ENCODE data around the gene ZNF668.
A peak's percentile ranks its signal among the peaks of the same experiment; 100 is the strongest.

Gene ZNF668

DNA sequence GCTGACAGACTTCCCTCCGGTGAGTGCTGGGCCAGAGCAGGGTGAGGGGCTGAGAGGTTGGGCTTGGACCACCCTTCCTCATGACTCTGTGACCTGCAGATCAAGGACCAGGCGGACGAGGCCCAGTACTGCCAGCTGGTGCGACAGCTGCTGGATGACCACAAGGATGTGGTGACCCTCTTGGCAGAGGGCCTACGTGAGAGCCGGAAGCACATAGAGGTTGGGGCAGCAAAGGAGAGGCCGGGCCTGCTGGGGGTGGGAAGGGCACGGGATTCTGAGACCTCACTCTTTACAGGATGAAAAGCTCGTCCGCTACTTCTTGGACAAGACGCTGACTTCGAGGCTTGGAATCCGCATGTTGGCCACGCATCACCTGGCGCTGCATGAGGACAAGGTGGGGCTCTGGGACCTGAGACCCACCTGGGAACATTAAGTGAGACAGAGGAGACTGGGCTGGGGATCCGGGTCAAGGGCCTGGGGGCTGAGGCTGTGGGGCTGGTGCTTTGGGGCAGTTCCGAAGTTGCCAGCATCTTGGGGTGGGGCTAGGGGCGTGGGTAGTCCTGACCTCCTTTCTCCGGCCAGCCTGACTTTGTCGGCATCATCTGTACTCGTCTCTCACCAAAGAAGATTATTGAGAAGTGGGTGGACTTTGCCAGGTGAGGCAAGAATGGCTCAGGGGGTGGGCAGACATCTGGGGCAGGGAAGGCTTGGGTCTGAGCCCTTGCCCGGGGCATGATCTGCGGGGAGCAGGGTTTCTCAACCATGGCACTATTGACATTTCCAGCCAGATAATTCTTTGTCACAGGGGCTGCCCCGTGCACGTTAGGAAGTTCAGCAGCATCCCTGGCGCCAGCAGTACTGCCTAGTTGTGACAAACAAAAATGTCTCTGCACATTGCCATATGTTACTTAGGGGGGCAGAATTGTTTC lies 36.3 kb upstream of the ZNF668 start:
- peaks cover 38% of the 10 kb centered on the region for H3K36me3 ChIP-seq (ENCODE audit: low read depth)
- no peak overlapping the region for H3K4me3 ChIP-seq (ENCODE audit: severe bottlenecking)
- TF ChIP-seq, protein P1, sequence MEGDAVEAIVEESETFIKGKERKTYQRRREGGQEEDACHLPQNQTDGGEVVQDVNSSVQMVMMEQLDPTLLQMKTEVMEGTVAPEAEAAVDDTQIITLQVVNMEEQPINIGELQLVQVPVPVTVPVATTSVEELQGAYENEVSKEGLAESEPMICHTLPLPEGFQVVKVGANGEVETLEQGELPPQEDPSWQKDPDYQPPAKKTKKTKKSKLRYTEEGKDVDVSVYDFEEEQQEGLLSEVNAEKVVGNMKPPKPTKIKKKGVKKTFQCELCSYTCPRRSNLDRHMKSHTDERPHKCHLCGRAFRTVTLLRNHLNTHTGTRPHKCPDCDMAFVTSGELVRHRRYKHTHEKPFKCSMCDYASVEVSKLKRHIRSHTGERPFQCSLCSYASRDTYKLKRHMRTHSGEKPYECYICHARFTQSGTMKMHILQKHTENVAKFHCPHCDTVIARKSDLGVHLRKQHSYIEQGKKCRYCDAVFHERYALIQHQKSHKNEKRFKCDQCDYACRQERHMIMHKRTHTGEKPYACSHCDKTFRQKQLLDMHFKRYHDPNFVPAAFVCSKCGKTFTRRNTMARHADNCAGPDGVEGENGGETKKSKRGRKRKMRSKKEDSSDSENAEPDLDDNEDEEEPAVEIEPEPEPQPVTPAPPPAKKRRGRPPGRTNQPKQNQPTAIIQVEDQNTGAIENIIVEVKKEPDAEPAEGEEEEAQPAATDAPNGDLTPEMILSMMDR (IDR thresholded peaks at IDR 0.05; ENCODE audit: poor library complexity, severe bottlenecking): no peak
- ATAC-seq (ENCODE audit: low read depth) (no peak), DNase-seq (ENCODE audit: low spot score) (peak; percentile 59)
- no peaks in the 10 kb centered on the region for H3K9me3 ChIP-seq (ENCODE audit: severe bottlenecking)
- H3K27me3 ChIP-seq (ENCODE audit: insufficient read depth, poor library complexity, severe bottlenecking): no peaks in the 10 kb centered on the region
- no peaks in the 10 kb centered on the region for H3K4me1 ChIP-seq (ENCODE audit: insufficient read depth, poor library complexity, severe bottlenecking)
- no peak overlapping the region for H3K27ac ChIP-seq (ENCODE audit: poor library complexity, severe bottlenecking)

DNA sequence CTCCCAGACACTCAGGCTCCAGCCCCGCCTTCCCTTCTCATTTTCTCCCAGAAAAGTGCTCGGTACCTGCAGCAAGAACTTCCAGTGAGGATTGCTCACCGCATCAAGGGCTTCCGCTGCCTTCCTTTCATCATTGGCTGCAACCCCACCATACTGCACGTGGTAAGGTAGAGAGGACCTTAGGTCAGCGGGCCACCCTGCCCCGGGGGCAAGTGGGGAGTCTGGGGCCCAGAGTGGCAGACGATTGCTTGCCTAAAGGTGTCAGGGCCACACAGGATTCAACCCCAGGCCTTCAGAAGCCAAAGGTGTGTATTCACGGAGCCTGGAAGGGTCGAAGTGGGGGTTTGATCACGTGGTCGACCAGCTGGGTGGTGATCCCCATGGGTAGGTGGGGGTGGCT lies 35.6 kb upstream of the ZNF668 start:
- H3K4me3 ChIP-seq (ENCODE audit: severe bottlenecking): no peak overlapping the region
- DNase-seq (ENCODE audit: low spot score) (no peak), ATAC-seq (ENCODE audit: low read depth) (no peak)
- H3K4me1 ChIP-seq (ENCODE audit: insufficient read depth, poor library complexity, severe bottlenecking): no peaks in the 10 kb centered on the region
- no peaks in the 10 kb centered on the region for H3K27me3 ChIP-seq (ENCODE audit: insufficient read depth, poor library complexity, severe bottlenecking)
- H3K9me3 ChIP-seq (ENCODE audit: severe bottlenecking): no peaks in the 10 kb centered on the region
- peaks cover 38% of the 10 kb centered on the region for H3K36me3 ChIP-seq (ENCODE audit: low read depth)
- no peak overlapping the region for H3K27ac ChIP-seq (ENCODE audit: poor library complexity, severe bottlenecking)
- TF ChIP-seq, protein P1 (IDR thresholded peaks at IDR 0.05; ENCODE audit: poor library complexity, severe bottlenecking): no peak

DNA sequence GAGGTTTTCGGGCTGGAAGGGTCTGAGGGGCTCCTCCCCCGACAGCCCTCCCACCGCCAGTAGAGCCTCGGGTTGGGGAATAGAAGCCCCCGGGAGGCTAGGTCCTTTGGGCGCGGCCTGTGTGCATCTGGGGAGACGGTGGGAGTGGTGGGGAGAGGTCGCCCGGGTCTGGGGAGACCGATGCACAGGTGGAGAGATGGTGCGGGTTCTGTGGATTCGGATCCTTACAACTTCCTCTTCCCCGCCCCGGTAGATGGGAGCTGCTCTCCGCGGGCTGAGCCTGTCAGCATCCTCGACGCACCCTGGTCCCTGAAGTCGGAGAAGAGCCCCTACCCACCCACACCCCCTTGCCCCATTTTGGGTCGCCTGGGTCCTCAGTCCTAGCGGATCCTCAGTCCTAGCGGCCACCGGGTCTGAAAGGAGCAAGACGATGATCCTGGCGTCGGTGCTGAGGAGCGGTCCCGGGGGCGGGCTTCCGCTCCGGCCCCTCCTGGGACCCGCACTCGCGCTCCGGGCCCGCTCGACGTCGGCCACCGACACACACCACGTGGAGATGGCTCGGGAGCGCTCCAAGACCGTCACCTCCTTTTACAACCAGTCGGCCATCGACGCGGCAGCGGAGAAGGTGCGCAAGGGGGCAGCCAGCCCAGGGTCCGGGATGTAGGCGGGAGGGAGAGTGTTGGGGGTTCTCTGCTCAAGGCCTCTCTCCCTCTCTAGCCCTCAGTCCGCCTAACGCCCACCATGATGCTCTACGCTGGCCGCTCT lies 34.9 kb upstream of the ZNF668 start:
- ATAC-seq (ENCODE audit: low read depth) (peak; percentile 11; the same call in 2 of the 3 replicates), DNase-seq (ENCODE audit: low spot score) (peak; percentile 61)
- Histone ChIP-seq H3K27me3 (ENCODE audit: insufficient read depth, poor library complexity, severe bottlenecking) (no peaks in the 10 kb centered on the region), H3K4me1 (ENCODE audit: insufficient read depth, poor library complexity, severe bottlenecking) (no peaks in the 10 kb centered on the region), H3K36me3 (ENCODE audit: low read depth) (peaks cover 38% of the 10 kb centered on the region), H3K9me3 (ENCODE audit: severe bottlenecking) (no peaks in the 10 kb centered on the region), H3K4me3 (ENCODE audit: severe bottlenecking) (peak overlapping the region; percentile 82), H3K27ac (ENCODE audit: poor library complexity, severe bottlenecking) (peak overlapping the region; percentile 42)
- TF ChIP-seq, protein P1 (IDR thresholded peaks at IDR 0.05; ENCODE audit: poor library complexity, severe bottlenecking): no peak

DNA sequence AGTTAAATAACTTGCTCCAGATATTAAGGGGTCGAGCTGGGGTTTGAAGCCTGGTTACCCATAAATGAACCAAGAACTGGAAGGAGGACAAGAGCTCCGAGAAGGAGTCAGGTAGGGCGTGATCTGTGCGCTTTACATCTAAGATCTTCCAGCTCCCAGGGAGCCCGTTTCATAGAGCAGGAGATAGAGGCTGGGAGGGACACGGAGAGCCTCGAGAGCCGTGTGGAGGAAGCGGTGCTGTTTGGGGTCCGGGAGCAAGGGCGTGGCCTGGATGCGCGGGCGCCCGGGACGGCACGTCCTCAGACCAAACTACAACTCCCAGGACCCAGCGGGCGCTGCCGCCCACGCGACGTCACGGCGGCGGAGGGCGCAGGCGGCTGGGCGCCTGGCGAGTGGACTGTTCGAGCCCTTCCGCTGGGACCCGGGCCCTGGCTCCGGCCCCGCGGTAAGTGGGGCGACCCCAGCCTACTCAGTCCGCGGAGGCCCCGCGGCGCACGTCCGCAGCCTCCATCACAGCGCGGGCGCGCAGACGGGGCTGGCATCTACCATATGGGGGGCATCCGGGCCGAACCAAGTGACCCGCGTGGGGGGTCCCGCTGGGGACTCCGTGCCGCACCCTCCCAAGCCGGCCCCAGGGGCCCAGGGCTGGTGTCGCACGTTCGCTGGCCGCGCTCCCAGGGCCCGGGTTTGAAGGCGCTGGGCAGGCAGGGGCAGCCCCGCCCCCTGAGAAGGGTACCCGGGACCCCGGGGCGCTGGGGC lies 34.2 kb upstream of the ZNF668 start, which contains the start of gene BCKDK:
Gene BCKDK (plus strand): TSS at position 352 of the 759 bp plus-strand sequence. CDS start 838 bp downstream, outside the sequence.
- peak within 1 kb of the TSS; percentile 82 for H3K4me3 ChIP-seq (ENCODE audit: severe bottlenecking)
- peak within 1 kb of the TSS; percentile 42 for H3K27ac ChIP-seq (ENCODE audit: poor library complexity, severe bottlenecking)
- no peaks in the 10 kb centered on the region for H3K27me3 ChIP-seq (ENCODE audit: insufficient read depth, poor library complexity, severe bottlenecking)
- H3K9me3 ChIP-seq (ENCODE audit: severe bottlenecking): no peaks in the 10 kb centered on the region
- peak; percentile 86 for ATAC-seq (ENCODE audit: low read depth)
- TF ChIP-seq, protein P1 (IDR thresholded peaks at IDR 0.05; ENCODE audit: poor library complexity, severe bottlenecking): no peak
- no peaks in the 10 kb centered on the region for H3K4me1 ChIP-seq (ENCODE audit: insufficient read depth, poor library complexity, severe bottlenecking)
- H3K36me3 ChIP-seq (ENCODE audit: low read depth): peaks cover 38% of the 10 kb centered on the region
- peak; percentile 70 for DNase-seq (ENCODE audit: low spot score)
